K562 (cell line): Measurements from ENCODE around the gene WWC2. TPM values are rescaled to one million over a fixed set of nuclear protein-coding genes. Genes with fewer than 3 reads are reported as not detected.

Experiments
- ATAC-seq: fragments of 200-7000 bp; cut with Tn5 transposase; 3 replicates; pipeline ENCODE4 v1.9.1; 2020; ENCODE audit warnings: moderate library complexity
- BruUV-seq: library from RNA; stranded (reverse); fragments of 400-500 nt; replicated peaks from 2 replicates; lab custom pipeline; 2021; lab: Mats Ljungman, UMichigan
- CTCF ChIA-PET: fragments of 300-600 bp; formaldehyde crosslinking; extraction: SDS; loops from one replicate; lab custom pipeline; 2021; ENCODE audit warnings: low intra/inter-chr PET ratio; lab: Yijun Ruan, JAX
- POLR2A ChIA-PET: fragments of 300-600, 350-650 bp; sonication (Branson Sonifier 250); formaldehyde crosslinking; extraction: SDS; loops from one replicate; lab custom pipeline; 2021; ENCODE audit warnings: antibody characterized with exemption, inconsistent platforms; lab: Yijun Ruan, JAX
- DNase-seq, 4 experiments: peaks; one replicate each; pipeline versions ENCODE4 v3.0.0 to v3.0.0-alpha.2; 2011 to 2018; ENCODE audit warnings: low spot score in 3 of 4, mixed read lengths in 3 of 4; ENCODE audit errors: extremely low read depth in 1 of 4
- FAIRE-seq: peaks from 2 replicates; lab custom pipeline; 2011; peaks lifted over from hg19 to GRCh38; lab: Jason Lieb, UNC
- H2AFZ ChIP-seq: 2 replicates; pipeline ENCODE4 v1.6.0; 2011; ENCODE audit warnings: low read depth, low read length, control low read depth, inconsistent platforms
- H3K27ac ChIP-seq: fragments of 200-600 bp; 3 replicates; pipeline ENCODE4 v1.8.0; 2011; ENCODE audit warnings: low read depth, mild to moderate bottlenecking, control low read depth, inconsistent platforms, low read length, moderate library complexity, mixed read lengths; ENCODE audit errors: extremely low read depth
- H3K27me3 ChIP-seq, 2 experiments: fragments of 300-600 bp in 1 of 2; 2 replicates in 1 of 2; 3 replicates in 1 of 2; pipeline versions ENCODE4 v1.6.0 to v1.8.0; 2011; ENCODE audit warnings: inconsistent platforms in 2 of 2, low read length in 2 of 2, mild to moderate bottlenecking in 1 of 2, mixed read lengths in 1 of 2, moderate library complexity in 1 of 2; ENCODE audit not compliant: control insufficient read depth in 2 of 2, insufficient read depth in 2 of 2
- H3K36me3 ChIP-seq: fragments of 300-600 bp; 3 replicates; pipeline ENCODE4 v1.8.0; 2011; ENCODE audit warnings: mild to moderate bottlenecking, low read length, inconsistent platforms; ENCODE audit not compliant: control insufficient read depth, insufficient read depth
- H3K4me1 ChIP-seq, 2 experiments: fragments of 200-600 bp in 1 of 2; replicated peaks in 1 of 2; 2 replicates in 1 of 2; 3 replicates in 1 of 2; pipeline versions ENCODE4 v1.5.1 to v1.8.0; 2011; ENCODE audit warnings: inconsistent platforms in 2 of 2, low read length in 2 of 2, mild to moderate bottlenecking in 1 of 2, mixed read lengths in 1 of 2, moderate library complexity in 1 of 2; ENCODE audit not compliant: control insufficient read depth in 2 of 2, insufficient read depth in 2 of 2
- H3K4me2 ChIP-seq: 2 replicates; pipeline ENCODE4 v1.6.1; 2011; ENCODE audit warnings: low read length, control low read depth, inconsistent platforms, mixed read lengths; ENCODE audit not compliant: insufficient read depth
- H3K4me3 ChIP-seq: fragments of 200-600 bp; sonication (generic), shearing (Covaris generic); 2 replicates; pipeline ENCODE4 v1.5.1; 2016; ENCODE audit warnings: control low read depth, inconsistent platforms
- H3K79me2 ChIP-seq: fragments of 200-600 bp; 3 replicates; pipeline ENCODE4 v1.8.0; 2011; ENCODE audit warnings: low read length, inconsistent platforms; ENCODE audit not compliant: control insufficient read depth, insufficient read depth
- H3K9ac ChIP-seq, 2 experiments: 2 replicates each; pipeline versions ENCODE4 v1.6.0 to v1.6.1; 2011; ENCODE audit warnings: low read depth in 2 of 2, low read length in 2 of 2, control low read depth in 1 of 2, inconsistent platforms in 1 of 2, mild to moderate bottlenecking in 1 of 2, mixed read lengths in 1 of 2; ENCODE audit not compliant: insufficient read depth in 1 of 2
- H3K9me1 ChIP-seq: one replicate; pipeline ENCODE4 v1.6.0; 2011; ENCODE audit warnings: inconsistent platforms, mild to moderate bottlenecking, low read length, moderate library complexity; ENCODE audit not compliant: control insufficient read depth, insufficient read depth
- H3K9me3 ChIP-seq: replicated peaks from 2 replicates; pipeline ENCODE4 v1.5.1; 2011; ENCODE audit warnings: low read depth, low read length, inconsistent platforms; ENCODE audit not compliant: control insufficient read depth, insufficient read depth
- H4K20me1 ChIP-seq: replicated peaks from 2 replicates; pipeline ENCODE4 v1.6.1; 2011; ENCODE audit warnings: low read length, inconsistent platforms, mixed read lengths; ENCODE audit not compliant: control insufficient read depth, insufficient read depth
- CHD2 ChIP-seq: IDR thresholded peaks from 2 replicates; pipeline ENCODE4 v1.6.1; 2011; ENCODE audit warnings: low read depth, low read length
- ELK1 ChIP-seq: sonication (generic); formaldehyde crosslinking; IDR thresholded peaks from 2 replicates; pipeline ENCODE4 v1.8.1; 2022; ENCODE audit warnings: missing genetic modification reagents
- KAT8 ChIP-seq: fragments of 450-650 bp; IDR thresholded peaks from 2 replicates; pipeline ENCODE4 v1.6.1; 2016; ENCODE audit warnings: low read depth, mild to moderate bottlenecking
- MTA2 ChIP-seq: fragments of 450-650 bp; IDR thresholded peaks from 2 replicates; pipeline ENCODE4 v1.6.1; 2016; ENCODE audit warnings: low read depth
- NCOA6 ChIP-seq: fragments of 450-650 bp; IDR thresholded peaks from 2 replicates; pipeline ENCODE4 v1.6.1; 2017; ENCODE audit warnings: mild to moderate bottlenecking
- NFYB ChIP-seq: IDR thresholded peaks from 2 replicates; pipeline ENCODE4 v1.6.1; 2011; ENCODE audit warnings: mild to moderate bottlenecking, moderate library complexity; ENCODE audit not compliant: insufficient read length; ENCODE audit errors: extremely low read depth
- PML ChIP-seq: IDR thresholded peaks from 2 replicates; pipeline ENCODE4 v1.6.1; 2012; ENCODE audit warnings: low read length, inconsistent platforms
- RFX5 ChIP-seq: IDR thresholded peaks from 2 replicates; pipeline ENCODE4 v1.6.1; 2011; ENCODE audit warnings: low read depth, mild to moderate bottlenecking, improper control_type of control experiment, low read length
- TBP ChIP-seq: optimal IDR thresholded peaks from 2 replicates; pipeline ENCODE3; 2011; ENCODE audit warnings: low read depth, low read length, improper control_type of control experiment
- TEAD1 ChIP-seq, 2 experiments: fragments of 450-650 bp in 1 of 2; sonication (generic) in 1 of 2; formaldehyde crosslinking; IDR thresholded peaks; 2 replicates each; pipeline versions ENCODE4 v1.4.0 to v1.8.0; 2020 to 2022; ENCODE audit warnings: mild to moderate bottlenecking in 2 of 2, missing genetic modification reagents in 1 of 2
- WGBS: fragments of 100-300 bp; shearing (Covaris generic); methylation state at CpG from one replicate; pipeline ENCODE4 v1.1.6; 2016; ENCODE audit warnings: low coverage, mixed read lengths; ENCODE audit not compliant: insufficient coverage; ENCODE audit errors: missing lambda C conversion rate; 5-methylcytosine and 5-hydroxymethylcytosine counted together
- in situ Hi-C: fragments of 300-500 bp; cut with MboI; formaldehyde crosslinking; loops from 4 replicates; pipeline ENCODE4 v1.15.0; 2018; ENCODE audit warnings: inconsistent platforms, mixed read lengths
- intact Hi-C: fragments of 100-400 bp; cut with micrococcal nuclease; formaldehyde crosslinking; loops from 2 replicates; pipeline ENCODE4 v1.14.2; 2022
- polyA plus RNA-seq, 8 experiments: library from polyadenylated mRNA; depleted of rRNA in 4 of 8; stranded (reverse) in 5 of 8; unstranded in 3 of 8; fragments of >200 nt; fragmentation: Nextera tagmentation in 2 of 8; fragmentation: Illumina TruSeq in 1 of 8; extraction: Ambion mirVana in 2 of 8; extraction: Trizol in 1 of 8; gene quantifications; 2 replicates each; pipeline versions ENCODE4 v1.2.1 to v1.2.3, GENCODE V29; 2011 to 2014; ENCODE audit warnings: inconsistent platforms in 1 of 8, missing spikeins in 1 of 8
- total RNA-seq, 7 experiments: library from RNA; depleted of rRNA in 6 of 7; stranded (reverse); fragments of >200 nt in 6 of 7; fragmentation: Illumina TruSeq in 2 of 7; extraction: Trizol in 2 of 7; gene quantifications; 2 replicates each; pipeline versions ENCODE4 v1.2.1 to v1.2.3, GENCODE V29; 2011 to 2021; ENCODE audit warnings: low replicate concordance in 1 of 7
- TF ChIP-seq, protein P1 (sequence below): sonication (generic); formaldehyde crosslinking; IDR thresholded peaks from 2 replicates; pipeline ENCODE4 v1.8.0; 2022; ENCODE audit warnings: mild to moderate bottlenecking, missing genetic modification reagents

WWC2 gene
- total and polyA plus RNA-seq, 9 of the 15 experiments (the other 6 are each of a cell fraction or from before 2014, with no cell fraction given), result 3.7 to 39.4 (median 19.6) TPM

DNA sequence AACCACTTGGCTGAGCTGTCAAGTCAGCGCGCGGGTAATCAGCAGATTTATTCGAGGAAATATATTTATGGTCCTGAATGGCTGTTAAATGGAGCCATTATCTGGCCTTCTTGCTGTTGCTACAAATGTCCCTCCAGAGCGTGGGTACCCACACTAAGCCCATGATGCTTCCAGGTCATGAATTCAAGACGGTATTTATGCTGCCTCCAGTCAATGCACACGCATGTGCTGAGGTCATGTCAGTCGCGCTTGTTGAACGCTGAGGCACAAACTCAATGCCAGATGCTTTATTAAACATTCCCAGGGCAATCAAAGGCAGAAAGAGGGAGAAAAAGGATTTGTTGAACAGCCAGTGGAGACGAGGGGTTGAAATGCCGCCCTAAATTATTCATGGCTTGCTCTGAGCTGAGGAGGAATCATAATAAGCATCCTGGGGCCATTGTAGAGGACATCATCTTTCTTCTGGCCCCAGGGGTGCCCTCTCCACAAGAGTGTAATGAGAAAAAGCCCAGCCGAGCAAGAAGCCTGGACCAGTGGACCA is 259.2 kb downstream of the WWC2 start:
- BruUV-seq, result no TSS peak
- in situ Hi-C loops (no loop called here), intact Hi-C loops (no loop called here)
- ChIA-PET CTCF (no interaction called here), POLR2A (interaction anchor here (0.6 kb wide), 1 partner anchor 447 kb away, joined by 5 read pairs; no protein-coding TSS in a partner anchor)
- Histone ChIP-seq H4K20me1 (no peaks in the 10 kb centered on the region), H3K4me1 (peaks cover 10 to 19% of the 10 kb centered on the region in 2 experiments; a peak in 4 of 5 replicates), H3K4me2 (no peak overlapping the region), H3K79me2 (no peaks in the 10 kb centered on the region), H3K4me3 (no peak overlapping the region), H3K36me3 (no peaks in the 10 kb centered on the region), H3K9me3 (no peaks in the 10 kb centered on the region; the same call in 1 of the 2 replicates), H3K27me3 (no peaks in the 10 kb centered on the region), H3K9me1 (no peaks in the 10 kb centered on the region), H2AFZ (no peak overlapping the region), H3K27ac (no peak overlapping the region), H3K9ac (no peak overlapping the region)
- FAIRE-seq (no peak), DNase-seq (no peak), ATAC-seq (no peak)
- no peak for TF ChIP-seq ELK1
- TF ChIP-seq, protein P1, sequence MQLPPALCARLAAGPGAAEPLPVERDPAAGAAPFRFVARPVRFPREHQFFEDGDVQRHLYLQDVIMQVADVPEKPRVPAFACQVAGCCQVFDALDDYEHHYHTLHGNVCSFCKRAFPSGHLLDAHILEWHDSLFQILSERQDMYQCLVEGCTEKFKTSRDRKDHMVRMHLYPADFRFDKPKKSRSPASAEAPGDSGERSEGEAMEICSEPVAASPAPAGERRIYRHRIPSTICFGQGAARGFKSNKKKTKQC (CRISPR knock-in tag), result no peak
- no peak for TF ChIP-seq TEAD1 (CRISPR knock-in tag; IDR thresholded peaks at IDR 0.05)
- no peak for TF ChIP-seq CHD2
- TF ChIP-seq NCOA6, result no peak
- no peak for TF ChIP-seq MTA2
- TF ChIP-seq NFYB, result no peak
- TF ChIP-seq PML, result no peak
- no peak for TF ChIP-seq KAT8
- TF ChIP-seq RFX5, result no peak
- no peak for TF ChIP-seq TBP
- WGBS, result 57% methylated on average over 13 of the region's 13 CpGs
